Ectodermal cell (in vitro differentiated cells): ENCODE results near the gene AIFM1.
"Not testable (repeated sequence)": the region's sequence is repeated elsewhere in the genome, so short reads cannot be mapped to it uniquely, and the experiment has no call there.

ENCODE experiments used
- H3K27ac ChIP-seq: 2 replicates; pipeline ENCODE4 v1.7.0; 2013; ENCODE audit warnings: mild to moderate bottlenecking, low read depth, low read length; ENCODE audit not compliant: insufficient read depth, poor library complexity, severe bottlenecking
- H3K27me3 ChIP-seq: 2 replicates; pipeline ENCODE4 v1.7.0; 2013; ENCODE audit warnings: mild to moderate bottlenecking, low read length; ENCODE audit not compliant: insufficient read depth, control insufficient read depth, poor library complexity, severe bottlenecking
- H3K36me3 ChIP-seq: one replicate; pipeline ENCODE4 v1.7.0; 2013; ENCODE audit warnings: low read length; ENCODE audit not compliant: control insufficient read depth, insufficient read depth
- H3K4me1 ChIP-seq: one replicate; pipeline ENCODE4 v1.7.0; 2013; ENCODE audit warnings: low read length; ENCODE audit not compliant: control insufficient read depth, insufficient read depth
- H3K4me3 ChIP-seq: 2 replicates; pipeline ENCODE4 v1.7.0; 2013; ENCODE audit warnings: low read depth, low read length, control low read depth; ENCODE audit not compliant: insufficient read depth
- H3K9me3 ChIP-seq: 2 replicates; pipeline ENCODE4 v1.7.0; 2013; ENCODE audit warnings: mild to moderate bottlenecking, low read length, moderate library complexity; ENCODE audit not compliant: control insufficient read depth
- WGBS, 2 experiments: methylation state at CpG; one replicate each; pipeline ENCODE4 v1.1.7; 2013; ENCODE audit warnings: missing lambda C conversion rate in 2 of 2; 5-methylcytosine and 5-hydroxymethylcytosine counted together

Gene AIFM1

GRCh38 chrX:130120746-130121504, 44.7 kb downstream of the AIFM1 start:
- Histone ChIP-seq H3K27me3 (peaks cover 15% of the 10 kb centered on the region), H3K4me1 (no peaks in the 10 kb centered on the region), H3K4me3 (peak overlapping the region; percentile 33), H3K27ac (no peak overlapping the region), H3K9me3 (no peaks in the 10 kb centered on the region), H3K36me3 (no peaks in the 10 kb centered on the region)
- 6% methylated on average over 58 of the region's 58 CpGs for WGBS, 2 experiments

- Histone ChIP-seq H3K27ac (no peak overlapping the region), H3K36me3 (no peaks in the 10 kb centered on the region), H3K27me3 (peaks cover 15% of the 10 kb centered on the region), H3K4me3 (peak overlapping the region; percentile 33), H3K9me3 (no peaks in the 10 kb centered on the region), H3K4me1 (no peaks in the 10 kb centered on the region)
- 9 to 11% methylated on average over 28 of the region's 28 CpGs for WGBS, 2 experiments
Measured at GRCh38 chrX:130120321-130120731, 45.3 kb downstream of the AIFM1 start.

- H3K4me1 ChIP-seq = no peaks in the 10 kb centered on the region
Measured at GRCh38 chrX:130119312-130119898, 46.2 kb downstream of the AIFM1 start.

DNA sequence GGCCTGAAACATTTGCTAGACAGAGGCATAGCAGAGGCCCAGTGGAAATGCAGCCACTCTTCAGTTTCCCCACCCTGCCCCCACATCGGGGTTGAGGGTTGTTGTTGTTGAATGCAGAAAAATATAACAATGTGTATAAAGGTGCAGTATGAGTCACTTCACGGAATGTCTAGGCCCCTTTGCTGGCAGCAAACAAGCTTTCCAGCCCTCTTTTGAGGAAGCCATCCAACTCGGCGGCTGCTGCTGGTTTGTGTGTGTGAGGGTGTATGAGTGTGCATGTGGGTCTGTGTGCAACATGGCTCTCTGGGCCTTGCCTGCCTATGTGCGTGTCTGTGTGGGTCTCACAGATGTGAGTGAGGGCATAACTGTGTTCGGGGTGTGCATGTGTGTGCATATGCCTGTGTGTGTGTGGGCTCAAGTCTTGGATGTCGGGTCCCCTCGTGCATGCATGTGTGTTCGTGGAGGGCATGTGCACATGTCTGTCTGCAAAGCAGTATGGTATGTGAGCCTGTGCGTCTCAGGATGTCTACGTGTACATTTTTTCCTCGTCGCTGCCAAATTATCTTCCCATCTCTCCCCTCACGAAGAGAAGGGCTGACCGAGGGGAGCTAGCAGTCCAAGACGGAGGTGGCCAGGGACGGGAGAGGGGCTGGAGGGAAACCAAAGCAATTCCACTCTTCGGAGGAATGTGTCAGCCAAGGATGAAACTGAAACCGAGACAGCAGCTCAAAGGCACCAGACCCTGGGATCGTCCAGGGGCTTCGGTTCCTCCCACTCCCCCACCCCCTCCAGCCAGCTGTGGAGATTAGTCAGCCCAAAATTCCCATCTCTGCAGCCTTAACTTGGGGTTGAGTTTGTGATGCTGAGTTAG, 47.0 kb downstream of the AIFM1 start:
- H3K27ac ChIP-seq = no peak overlapping the region
- H3K36me3 ChIP-seq = no peaks in the 10 kb centered on the region
- peaks cover 15% of the 10 kb centered on the region for H3K27me3 ChIP-seq
- H3K4me3 ChIP-seq = no peak overlapping the region
- WGBS, 2 experiments = 80% methylated on average over 20 to 21 of the region's 21 CpGs
- no peaks in the 10 kb centered on the region for H3K4me1 ChIP-seq
- no peaks in the 10 kb centered on the region for H3K9me3 ChIP-seq

More at GRCh38 chrX:130119312-130119898, 46.2 kb downstream of the AIFM1 start:
- Histone ChIP-seq H3K27me3 (peaks cover 15% of the 10 kb centered on the region), H3K27ac (no peak overlapping the region), H3K36me3 (no peaks in the 10 kb centered on the region), H3K4me3 (no peak overlapping the region), H3K9me3 (no peaks in the 10 kb centered on the region)
- 74 to 76% methylated on average over 12 to 14 of the region's 14 CpGs for WGBS, 2 experiments

DNA sequence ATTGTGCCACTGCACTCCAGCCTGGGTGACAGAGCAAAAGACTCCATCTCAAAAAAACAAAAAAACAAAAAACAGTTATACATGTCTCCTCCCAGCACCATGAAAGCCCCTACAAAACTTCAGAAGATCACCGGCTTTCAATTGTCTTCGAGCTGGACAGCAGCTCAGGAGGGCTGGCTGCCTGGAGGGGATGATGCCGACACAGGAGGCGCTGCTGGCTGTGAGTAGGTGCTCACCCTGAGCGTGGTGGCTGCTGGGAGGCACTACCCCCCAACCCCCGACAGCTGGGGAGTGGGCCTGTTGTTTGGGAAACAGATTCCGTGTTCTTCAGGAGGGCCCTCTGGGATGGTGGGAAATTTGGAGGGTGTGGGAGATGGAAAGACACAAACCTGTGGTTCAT, 48.5 kb downstream of the AIFM1 start:
- 80 to 87% methylated on average over 7 of the region's 7 CpGs for WGBS, 2 experiments
- H3K27me3 ChIP-seq = peaks cover 17% of the 10 kb centered on the region
- no peaks in the 10 kb centered on the region for H3K36me3 ChIP-seq
- no peak overlapping the region for H3K27ac ChIP-seq
- H3K9me3 ChIP-seq = no peaks in the 10 kb centered on the region
- no peaks in the 10 kb centered on the region for H3K4me1 ChIP-seq
- H3K4me3 ChIP-seq = no peak overlapping the region

GRCh38 chrX:130115119-130115885, 50.3 kb downstream of the AIFM1 start:
- not testable (repeated sequence) for H3K4me3 ChIP-seq, H3K9me3 ChIP-seq, H3K36me3 ChIP-seq, H3K4me1 ChIP-seq, H3K27ac ChIP-seq
- 91 to 93% methylated on average over 9 to 10 of the region's 10 CpGs for WGBS, 2 experiments
- peaks cover 30% of the 10 kb centered on the region for H3K27me3 ChIP-seq

DNA sequence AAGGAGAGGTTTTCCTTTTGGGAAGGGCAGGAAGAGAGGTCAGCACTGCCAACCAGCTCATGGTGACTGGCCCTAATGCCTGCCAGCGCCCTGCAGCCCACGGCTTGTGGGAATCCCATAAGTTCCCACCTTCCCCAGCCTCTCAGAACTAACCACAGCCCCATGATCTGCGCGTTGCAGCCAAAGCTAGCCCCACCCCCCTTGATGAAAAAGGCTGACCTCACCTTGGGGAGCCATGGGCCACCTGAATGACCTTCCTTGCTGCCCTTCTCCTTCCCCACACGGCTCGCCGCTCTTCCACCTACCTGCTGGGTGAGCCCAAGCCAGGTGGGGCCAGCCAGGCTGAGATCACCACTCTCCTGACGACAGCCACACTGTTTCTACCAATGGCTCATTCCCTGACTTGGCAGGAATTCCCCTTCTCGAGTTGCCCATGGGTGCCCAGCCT, 51.5 kb downstream of the AIFM1 start:
- no peak overlapping the region for H3K27ac ChIP-seq
- no peaks in the 10 kb centered on the region for H3K4me1 ChIP-seq
- no peak overlapping the region for H3K4me3 ChIP-seq
- H3K27me3 ChIP-seq = peaks cover 37% of the 10 kb centered on the region
- H3K36me3 ChIP-seq = no peaks in the 10 kb centered on the region
- 72 to 84% methylated on average over 9 of the region's 9 CpGs for WGBS, 2 experiments
- no peaks in the 10 kb centered on the region for H3K9me3 ChIP-seq

- no peak overlapping the region for H3K4me3 ChIP-seq
- H3K27ac ChIP-seq = no peak overlapping the region
- H3K36me3 ChIP-seq = no peaks in the 10 kb centered on the region
- WGBS, 2 experiments = 21% methylated on average over 43 of the region's 43 CpGs
- no peaks in the 10 kb centered on the region for H3K9me3 ChIP-seq
- H3K27me3 ChIP-seq = peaks cover 43% of the 10 kb centered on the region
- peaks cover 3% of the 10 kb centered on the region for H3K4me1 ChIP-seq
Measured at GRCh38 chrX:130111220-130112154, 54.2 kb downstream of the AIFM1 start.
